ENCODE measurements around the gene LYPD8.

GRCh38 chr1:248748211-248748610 lies 7.3 kb downstream of the LYPD8 start:
- TF ChIP-seq CTCF (IDR thresholded peaks at IDR 0.05) (no peak), POLR2A (IDR thresholded peaks at IDR 0.05) (no peak), POLR2AphosphoS5 (IDR thresholded peaks at IDR 0.05) (no peak)

All from transverse colon (tissue), 4 donors.